SK-N-SH (cell line): ENCODE results near the gene DISP2. TPM values are rescaled to one million over a fixed set of nuclear protein-coding genes. Genes with fewer than 3 reads are reported as not detected.

ENCODE experiments used
- CTCF ChIA-PET: fragments of 300-600, 350-600 bp; formaldehyde crosslinking; extraction: SDS; loops from one replicate; lab custom pipeline; 2021; lab: Yijun Ruan, JAX
- POLR2A ChIA-PET: fragments of 350-600 bp; sonication (Branson Sonifier 250); formaldehyde crosslinking; extraction: SDS; loops from one replicate; lab custom pipeline; 2020; ENCODE audit warnings: antibody characterized with exemption, inconsistent platforms; lab: Yijun Ruan, JAX
- DNase-seq: peaks from one replicate; pipeline ENCODE4 v3.0.0; 2012
- H2AFZ ChIP-seq: fragments of 200-600 bp; sonication (generic); 2 replicates; pipeline ENCODE4 v1.8.1; 2016; ENCODE audit warnings: antibody characterized with exemption, mild to moderate bottlenecking, low read depth
- H3F3A ChIP-seq: fragments of 200-600 bp; sonication (generic); replicated peaks from 2 replicates; pipeline ENCODE3; 2016; ENCODE audit warnings: antibody characterized with exemption, mild to moderate bottlenecking; ENCODE audit not compliant: insufficient read depth
- H3K27ac ChIP-seq, 2 experiments: fragments of 200-500 bp in 1 of 2; fragments of 200-600 bp in 1 of 2; sonication (Bioruptor generic) in 1 of 2; sonication (generic), shearing (Covaris generic) in 1 of 2; 2 replicates each; pipeline versions ENCODE4 v1.5.1 to v1.6.1; 2014 to 2016; ENCODE audit warnings: low read depth in 2 of 2, inconsistent platforms in 1 of 2, low read length in 1 of 2, mild to moderate bottlenecking in 1 of 2, mixed read lengths in 1 of 2
- H3K27me3 ChIP-seq: fragments of 200-600 bp; sonication (generic), shearing (Covaris generic); 2 replicates; pipeline ENCODE4 v1.6.1; 2016; ENCODE audit warnings: mixed run types; ENCODE audit not compliant: insufficient read depth
- H3K36me3 ChIP-seq, 2 experiments: fragments of 200-500 bp in 1 of 2; fragments of 200-600 bp in 1 of 2; sonication (Bioruptor generic) in 1 of 2; sonication (generic) in 1 of 2; replicated peaks in 1 of 2; 2 replicates each; pipeline versions ENCODE3 to v1.5.1; 2014 to 2016; ENCODE audit warnings: low read length in 1 of 2, mild to moderate bottlenecking in 1 of 2; ENCODE audit not compliant: insufficient read depth in 2 of 2, control insufficient read depth in 1 of 2
- H3K4me1 ChIP-seq, 2 experiments: fragments of 200-500 bp in 1 of 2; fragments of 200-600 bp in 1 of 2; sonication (Bioruptor generic) in 1 of 2; sonication (generic), shearing (Covaris generic) in 1 of 2; 2 replicates each; pipeline versions ENCODE4 v1.5.1 to v1.6.1; 2014 to 2016; ENCODE audit warnings: low read depth in 1 of 2, low read length in 1 of 2, mixed run types in 1 of 2; ENCODE audit not compliant: insufficient read depth in 2 of 2, control insufficient read depth in 1 of 2
- H3K4me2 ChIP-seq: fragments of 200-600 bp; sonication (generic), shearing (Covaris generic); 2 replicates; pipeline ENCODE4 v1.6.1; 2017; ENCODE audit warnings: mixed run types
- H3K4me3 ChIP-seq, 2 experiments: fragments of 200-500 bp in 1 of 2; fragments of 200-600 bp in 1 of 2; sonication (Bioruptor generic) in 1 of 2; sonication (generic), shearing (Covaris generic) in 1 of 2; 2 replicates each; pipeline versions ENCODE4 v1.5.1 to v1.8.1; 2014 to 2016; ENCODE audit warnings: low read depth in 2 of 2, inconsistent platforms in 1 of 2, low read length in 1 of 2, mild to moderate bottlenecking in 1 of 2, mixed read lengths in 1 of 2, moderate library complexity in 1 of 2
- H3K79me2 ChIP-seq: fragments of 200-600 bp; sonication (generic); 2 replicates; pipeline ENCODE4 v1.8.1; 2017; ENCODE audit warnings: mild to moderate bottlenecking; ENCODE audit not compliant: insufficient read depth
- H3K9ac ChIP-seq: fragments of 200-600 bp; sonication (generic); 2 replicates; pipeline ENCODE4 v1.6.1; 2017; ENCODE audit warnings: mixed run types
- H3K9me2 ChIP-seq: fragments of 200-600 bp; sonication (generic); 2 replicates; pipeline ENCODE4 v1.6.1; 2017; ENCODE audit warnings: mixed run types
- H3K9me3 ChIP-seq: fragments of 200-600 bp; sonication (generic); 2 replicates; pipeline ENCODE4 v1.6.1; 2017; ENCODE audit warnings: mixed run types, mild to moderate bottlenecking, moderate library complexity
- H4K20me1 ChIP-seq: fragments of 200-600 bp; sonication (generic); 2 replicates; pipeline ENCODE4 v1.6.1; 2017; ENCODE audit warnings: mild to moderate bottlenecking, mixed run types; ENCODE audit not compliant: insufficient read depth
- CHD2 ChIP-seq: fragments of 150-350 bp; IDR thresholded peaks from 2 replicates; pipeline ENCODE4 v1.6.1; 2018; ENCODE audit warnings: low read length; ENCODE audit not compliant: partially characterized antibody
- FOSL2 ChIP-seq: IDR thresholded peaks from 2 replicates; pipeline ENCODE4 v1.4.0; 2012; ENCODE audit warnings: low read depth, mild to moderate bottlenecking, moderate library complexity, borderline replicate concordance
- FOXM1 ChIP-seq: IDR thresholded peaks from 2 replicates; pipeline ENCODE4 v1.4.0; 2012; ENCODE audit warnings: low read depth, mild to moderate bottlenecking
- GABPA ChIP-seq: IDR thresholded peaks from 2 replicates; pipeline ENCODE4 v1.4.0; 2012; ENCODE audit warnings: low read depth, mild to moderate bottlenecking
- MEF2A ChIP-seq: IDR thresholded peaks from 2 replicates; pipeline ENCODE4 v1.4.0; 2012; ENCODE audit warnings: low read depth, borderline replicate concordance
- NFIC ChIP-seq: IDR thresholded peaks from 2 replicates; pipeline ENCODE4 v1.4.0; 2012; ENCODE audit warnings: borderline replicate concordance
- RCOR1 ChIP-seq: fragments of 150-350 bp; IDR thresholded peaks from 2 replicates; pipeline ENCODE4 v1.6.1; 2017; ENCODE audit warnings: antibody characterized with exemption, low read length
- RFX5 ChIP-seq: IDR thresholded peaks from 2 replicates; pipeline ENCODE4 v1.6.1; 2012; ENCODE audit warnings: mild to moderate bottlenecking, improper control_type of control experiment, low read length
- SIN3A ChIP-seq: IDR thresholded peaks from 2 replicates; pipeline ENCODE4 v1.6.1; 2012; ENCODE audit warnings: low read depth, mild to moderate bottlenecking, low read length, moderate library complexity, borderline replicate concordance
- SMC3 ChIP-seq: IDR thresholded peaks from 2 replicates; pipeline ENCODE4 v1.6.1; 2012; ENCODE audit warnings: low read depth, low read length, improper control_type of control experiment
- TCF12 ChIP-seq: IDR thresholded peaks from 2 replicates; pipeline ENCODE4 v1.4.0; 2012
- YY1 ChIP-seq: IDR thresholded peaks from 2 replicates; pipeline ENCODE4 v1.4.0; 2012; ENCODE audit warnings: low read depth, mild to moderate bottlenecking
- WGBS: methylation state at CpG from one replicate; pipeline ENCODE4 v1.1.6; 2017; ENCODE audit warnings: low lambda C conversion rate; 5-methylcytosine and 5-hydroxymethylcytosine counted together
- polyA plus RNA-seq, 3 experiments: library from polyadenylated mRNA; depleted of rRNA; stranded (reverse); fragments of >200 nt; gene quantifications; 2 replicates each; pipeline ENCODE4 v1.2.3, GENCODE V29; 2012
- TF ChIP-seq, protein P1 (sequence below): IDR thresholded peaks from 2 replicates; pipeline ENCODE4 v1.6.1; 2012; ENCODE audit warnings: mild to moderate bottlenecking, low read depth, low read length, moderate library complexity
- TF ChIP-seq, protein P2 (sequence below): fragments of 150-350 bp; IDR thresholded peaks from 2 replicates; pipeline ENCODE4 v1.6.1; 2017; ENCODE audit warnings: antibody characterized with exemption, low read length, low read depth, borderline replicate concordance
- TF ChIP-seq, protein P3 (sequence below): IDR thresholded peaks from 2 replicates; pipeline ENCODE4 v1.4.0; 2012; ENCODE audit warnings: low read depth
- TF ChIP-seq, protein P4 (sequence below): IDR thresholded peaks from 2 replicates; pipeline ENCODE4 v1.4.0; 2012; ENCODE audit warnings: low read depth, borderline replicate concordance
- TF ChIP-seq, protein P5 (sequence below): fragments of 150-350 bp; IDR thresholded peaks from 2 replicates; pipeline ENCODE4 v1.6.1; 2016; ENCODE audit warnings: mild to moderate bottlenecking, low read depth, low read length

Gene DISP2
- polyA plus RNA-seq, 1 of the 3 experiments (the other 2 are of a cell fraction): 0.12 TPM

DNA sequence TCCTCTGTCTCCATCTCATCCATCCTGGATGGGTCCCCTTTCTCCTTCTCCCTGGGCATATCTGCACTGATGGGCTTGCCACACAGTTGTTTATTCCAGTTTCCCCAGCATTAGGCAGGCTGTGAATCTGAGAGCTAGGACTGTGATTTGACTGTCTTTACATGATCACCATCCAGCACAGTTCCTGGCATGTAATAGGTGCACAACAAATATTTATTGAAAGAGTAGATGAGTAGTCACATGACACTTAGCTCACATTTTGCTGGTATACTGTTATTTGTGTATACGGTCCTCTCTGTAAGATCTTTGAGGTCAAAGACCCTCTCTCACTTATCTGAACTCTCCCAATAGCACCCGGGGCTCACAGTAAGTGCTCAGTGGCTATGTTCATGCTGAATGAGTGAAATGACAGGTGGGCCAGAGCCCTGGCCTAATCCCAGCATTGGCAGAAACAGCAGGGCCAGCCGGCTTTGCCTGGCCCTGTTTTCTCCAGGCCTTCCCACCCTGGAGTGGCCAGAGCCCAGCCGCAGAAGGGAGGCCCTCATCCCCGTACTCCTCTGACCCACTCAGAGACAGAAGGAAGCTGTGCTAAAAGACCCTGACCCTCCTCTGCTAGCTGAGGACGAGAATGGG, 66.6 kb downstream of the DISP2 start:
- H3K9me2 ChIP-seq: no peaks in the 10 kb centered on the region

DNA sequence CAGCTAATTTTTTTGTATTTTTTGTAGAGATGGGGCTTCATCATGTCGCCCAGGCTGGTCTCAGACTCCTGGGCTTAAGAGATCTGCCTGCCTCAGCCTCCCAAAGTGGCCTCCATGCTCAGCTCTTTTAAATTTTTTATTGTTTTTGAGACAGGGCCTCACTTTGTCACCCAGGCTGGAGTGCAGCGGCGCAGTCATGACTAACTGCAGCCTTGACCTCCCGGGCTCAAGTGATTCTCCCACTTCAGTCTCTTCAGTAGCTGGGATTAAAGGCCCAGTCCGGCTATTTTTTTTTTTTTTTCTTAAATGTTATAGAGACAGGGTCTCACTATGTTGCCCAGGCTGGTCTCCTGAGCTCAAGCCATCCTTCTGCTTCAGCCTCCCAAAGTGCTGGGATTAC, 67.7 kb downstream of the DISP2 start:
- Histone ChIP-seq H4K20me1 (no peaks in the 10 kb centered on the region), H3K4me3 (no peak overlapping the region), H3K9me2 (no peaks in the 10 kb centered on the region), H2AFZ (no peak overlapping the region), H3K27me3 (no peaks in the 10 kb centered on the region), H3K4me1 (peaks cover 0 to 12% of the 10 kb centered on the region in 2 experiments; a peak in 1 of 4 replicates), H3K36me3 (no peaks in the 10 kb centered on the region), H3K9ac (no peak overlapping the region), H3K79me2 (no peaks in the 10 kb centered on the region), H3K27ac (no peak overlapping the region), H3F3A (peaks cover 8% of the 10 kb centered on the region), H3K4me2 (no peak overlapping the region), H3K9me3 (no peaks in the 10 kb centered on the region)
- WGBS: 86% methylated on average over 5 of the region's 5 CpGs
- DNase-seq: no peak
- ChIA-PET CTCF (interaction anchor here (1.4 to 16.9 kb wide), 4 partner anchors 16 to 146 kb away, joined by 5 to 299 read pairs (median 40); partner anchors contain the start of genes BAHD1, CCDC9B and INAFM2), POLR2A (no interaction called here)
- no peak for TF ChIP-seq TCF12
- TF ChIP-seq YY1: no peak
- TF ChIP-seq CHD2: no peak
- TF ChIP-seq NFIC: no peak
- TF ChIP-seq RFX5: no peak
- TF ChIP-seq, protein P1, sequence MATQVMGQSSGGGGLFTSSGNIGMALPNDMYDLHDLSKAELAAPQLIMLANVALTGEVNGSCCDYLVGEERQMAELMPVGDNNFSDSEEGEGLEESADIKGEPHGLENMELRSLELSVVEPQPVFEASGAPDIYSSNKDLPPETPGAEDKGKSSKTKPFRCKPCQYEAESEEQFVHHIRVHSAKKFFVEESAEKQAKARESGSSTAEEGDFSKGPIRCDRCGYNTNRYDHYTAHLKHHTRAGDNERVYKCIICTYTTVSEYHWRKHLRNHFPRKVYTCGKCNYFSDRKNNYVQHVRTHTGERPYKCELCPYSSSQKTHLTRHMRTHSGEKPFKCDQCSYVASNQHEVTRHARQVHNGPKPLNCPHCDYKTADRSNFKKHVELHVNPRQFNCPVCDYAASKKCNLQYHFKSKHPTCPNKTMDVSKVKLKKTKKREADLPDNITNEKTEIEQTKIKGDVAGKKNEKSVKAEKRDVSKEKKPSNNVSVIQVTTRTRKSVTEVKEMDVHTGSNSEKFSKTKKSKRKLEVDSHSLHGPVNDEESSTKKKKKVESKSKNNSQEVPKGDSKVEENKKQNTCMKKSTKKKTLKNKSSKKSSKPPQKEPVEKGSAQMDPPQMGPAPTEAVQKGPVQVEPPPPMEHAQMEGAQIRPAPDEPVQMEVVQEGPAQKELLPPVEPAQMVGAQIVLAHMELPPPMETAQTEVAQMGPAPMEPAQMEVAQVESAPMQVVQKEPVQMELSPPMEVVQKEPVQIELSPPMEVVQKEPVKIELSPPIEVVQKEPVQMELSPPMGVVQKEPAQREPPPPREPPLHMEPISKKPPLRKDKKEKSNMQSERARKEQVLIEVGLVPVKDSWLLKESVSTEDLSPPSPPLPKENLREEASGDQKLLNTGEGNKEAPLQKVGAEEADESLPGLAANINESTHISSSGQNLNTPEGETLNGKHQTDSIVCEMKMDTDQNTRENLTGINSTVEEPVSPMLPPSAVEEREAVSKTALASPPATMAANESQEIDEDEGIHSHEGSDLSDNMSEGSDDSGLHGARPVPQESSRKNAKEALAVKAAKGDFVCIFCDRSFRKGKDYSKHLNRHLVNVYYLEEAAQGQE: no peak
- no peak for TF ChIP-seq MEF2A
- TF ChIP-seq FOXM1: no peak
- TF ChIP-seq GABPA: no peak
- TF ChIP-seq, protein P2, sequence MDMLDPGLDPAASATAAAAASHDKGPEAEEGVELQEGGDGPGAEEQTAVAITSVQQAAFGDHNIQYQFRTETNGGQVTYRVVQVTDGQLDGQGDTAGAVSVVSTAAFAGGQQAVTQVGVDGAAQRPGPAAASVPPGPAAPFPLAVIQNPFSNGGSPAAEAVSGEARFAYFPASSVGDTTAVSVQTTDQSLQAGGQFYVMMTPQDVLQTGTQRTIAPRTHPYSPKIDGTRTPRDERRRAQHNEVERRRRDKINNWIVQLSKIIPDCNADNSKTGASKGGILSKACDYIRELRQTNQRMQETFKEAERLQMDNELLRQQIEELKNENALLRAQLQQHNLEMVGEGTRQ: no peak
- TF ChIP-seq, protein P3, sequence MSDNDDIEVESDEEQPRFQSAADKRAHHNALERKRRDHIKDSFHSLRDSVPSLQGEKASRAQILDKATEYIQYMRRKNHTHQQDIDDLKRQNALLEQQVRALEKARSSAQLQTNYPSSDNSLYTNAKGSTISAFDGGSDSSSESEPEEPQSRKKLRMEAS: no peak

More for the DNA sequence above, 66.6 kb downstream of the DISP2 start:
- Histone ChIP-seq H3K36me3 (no peaks in the 10 kb centered on the region), H3K4me1 (peaks cover 0 to 20% of the 10 kb centered on the region in 2 experiments; a peak in 1 of 4 replicates), H3K9ac (no peak overlapping the region), H3K4me2 (no peak overlapping the region), H4K20me1 (no peaks in the 10 kb centered on the region), H2AFZ (no peak overlapping the region), H3F3A (peaks cover 15% of the 10 kb centered on the region), H3K4me3 (no peak overlapping the region), H3K27ac (no peak overlapping the region), H3K27me3 (no peaks in the 10 kb centered on the region)
- no peak for DNase-seq
- CTCF ChIA-PET: interaction anchor here (0.9 to 16.9 kb wide), 4 partner anchors 17 to 146 kb away, joined by 3 to 299 read pairs (median 40); partner anchors contain the start of genes BAHD1, CCDC9B and INAFM2
- WGBS: 69% methylated on average over 4 of the region's 6 CpGs
- POLR2A ChIA-PET: interaction anchor here (1.0 kb wide), 1 partner anchor 85 kb away, joined by 3 read pairs; no protein-coding TSS in a partner anchor
- TF ChIP-seq RCOR1: no peak
- TF ChIP-seq FOSL2: no peak
- TF ChIP-seq, protein P4, sequence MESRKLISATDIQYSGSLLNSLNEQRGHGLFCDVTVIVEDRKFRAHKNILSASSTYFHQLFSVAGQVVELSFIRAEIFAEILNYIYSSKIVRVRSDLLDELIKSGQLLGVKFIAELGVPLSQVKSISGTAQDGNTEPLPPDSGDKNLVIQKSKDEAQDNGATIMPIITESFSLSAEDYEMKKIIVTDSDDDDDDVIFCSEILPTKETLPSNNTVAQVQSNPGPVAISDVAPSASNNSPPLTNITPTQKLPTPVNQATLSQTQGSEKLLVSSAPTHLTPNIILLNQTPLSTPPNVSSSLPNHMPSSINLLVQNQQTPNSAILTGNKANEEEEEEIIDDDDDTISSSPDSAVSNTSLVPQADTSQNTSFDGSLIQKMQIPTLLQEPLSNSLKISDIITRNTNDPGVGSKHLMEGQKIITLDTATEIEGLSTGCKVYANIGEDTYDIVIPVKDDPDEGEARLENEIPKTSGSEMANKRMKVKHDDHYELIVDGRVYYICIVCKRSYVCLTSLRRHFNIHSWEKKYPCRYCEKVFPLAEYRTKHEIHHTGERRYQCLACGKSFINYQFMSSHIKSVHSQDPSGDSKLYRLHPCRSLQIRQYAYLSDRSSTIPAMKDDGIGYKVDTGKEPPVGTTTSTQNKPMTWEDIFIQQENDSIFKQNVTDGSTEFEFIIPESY: no peak
- TF ChIP-seq SIN3A: no peak
- TF ChIP-seq, protein P5, sequence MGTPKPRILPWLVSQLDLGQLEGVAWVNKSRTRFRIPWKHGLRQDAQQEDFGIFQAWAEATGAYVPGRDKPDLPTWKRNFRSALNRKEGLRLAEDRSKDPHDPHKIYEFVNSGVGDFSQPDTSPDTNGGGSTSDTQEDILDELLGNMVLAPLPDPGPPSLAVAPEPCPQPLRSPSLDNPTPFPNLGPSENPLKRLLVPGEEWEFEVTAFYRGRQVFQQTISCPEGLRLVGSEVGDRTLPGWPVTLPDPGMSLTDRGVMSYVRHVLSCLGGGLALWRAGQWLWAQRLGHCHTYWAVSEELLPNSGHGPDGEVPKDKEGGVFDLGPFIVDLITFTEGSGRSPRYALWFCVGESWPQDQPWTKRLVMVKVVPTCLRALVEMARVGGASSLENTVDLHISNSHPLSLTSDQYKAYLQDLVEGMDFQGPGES: no peak
- TF ChIP-seq SMC3: no peak
- TF ChIP-seq YY1: no peak
- TF ChIP-seq FOXM1: no peak
- TF ChIP-seq, all 33 proteins: peak for 0
- H3K79me2 ChIP-seq: no peaks in the 10 kb centered on the region
- H3K9me3 ChIP-seq: no peaks in the 10 kb centered on the region
